NCI-H2227 (cell line): ENCODE results near the gene TMEM200A.

ENCODE experiments used
- DNase-seq: peaks from one replicate; lab custom pipeline; 2025; ENCODE audit not compliant: unreplicated experiment; lab: John Stamatoyannopoulos, UW

TMEM200A gene

GRCh38 chr6:130377371-130377770, 11.6 kb downstream of the TMEM200A start:
- DNase-seq: no peak

- no peak for DNase-seq
Measured at GRCh38 chr6:130377915-130378314, 12.1 kb downstream of the TMEM200A start.

GRCh38 chr6:130379223-130379622, 13.4 kb downstream of the TMEM200A start:
- DNase-seq: no peak

- DNase-seq: no peak
Measured at GRCh38 chr6:130381012-130381411, 15.2 kb downstream of the TMEM200A start.

GRCh38 chr6:130381459-130382380, 15.9 kb downstream of the TMEM200A start:
- DNase-seq: no peak

- no peak for DNase-seq
Measured at GRCh38 chr6:130382872-130383490, 17.2 kb downstream of the TMEM200A start.

GRCh38 chr6:130385064-130385695, 19.4 kb downstream of the TMEM200A start:
- no peak for DNase-seq

GRCh38 chr6:130389142-130389541, 23.3 kb downstream of the TMEM200A start:
- no peak for DNase-seq

- no peak for DNase-seq
Measured at GRCh38 chr6:130390890-130391289, 25.1 kb downstream of the TMEM200A start.

GRCh38 chr6:130393306-130393705, 27.5 kb downstream of the TMEM200A start:
- no peak for DNase-seq

GRCh38 chr6:130394246-130394645, 28.4 kb downstream of the TMEM200A start:
- DNase-seq: no peak

- DNase-seq: no peak
Measured at GRCh38 chr6:130395164-130395563, 29.3 kb downstream of the TMEM200A start.

- no peak for DNase-seq
Measured at GRCh38 chr6:130396722-130397121, 30.9 kb downstream of the TMEM200A start.

- no peak for DNase-seq
Measured at GRCh38 chr6:130405549-130405948, 39.7 kb downstream of the TMEM200A start.

- DNase-seq: no peak
Measured at GRCh38 chr6:130407032-130407431, 41.2 kb downstream of the TMEM200A start.

- no peak for DNase-seq
Measured at GRCh38 chr6:130409418-130410100, 43.7 kb downstream of the TMEM200A start.

- DNase-seq: no peak
Measured at GRCh38 chr6:130411481-130411880, 45.7 kb downstream of the TMEM200A start.

GRCh38 chr6:130412556-130413290, 46.9 kb downstream of the TMEM200A start:
- DNase-seq: no peak

GRCh38 chr6:130417951-130418350, 52.1 kb downstream of the TMEM200A start:
- no peak for DNase-seq

- no peak for DNase-seq
Measured at GRCh38 chr6:130420911-130421310, 55.1 kb downstream of the TMEM200A start.

GRCh38 chr6:130421585-130421984, 55.8 kb downstream of the TMEM200A start:
- no peak for DNase-seq
